SJSA1 (cell line): ENCODE data around the gene MOCS2. TPM values are rescaled to one million over a fixed set of nuclear protein-coding genes. Genes with fewer than 3 reads are reported as not detected.
A peak's percentile ranks its signal among the peaks of the same experiment; 100 is the strongest.
"Not testable (repeated sequence)": the region's sequence is repeated elsewhere in the genome, so short reads cannot be mapped to it uniquely, and the experiment has no call there.

Experiments
- DNase-seq, 2 experiments: peaks; one replicate each; pipeline ENCODE4 v3.0.0-alpha.2; 2015 to 2020; ENCODE audit warnings: low spot score in 2 of 2, low read depth in 1 of 2
- H3K27ac ChIP-seq: fragments of 250-450 bp; sonication (Bioruptor Pico); 2 replicates; pipeline ENCODE4 v1.5.1; 2020; ENCODE audit warnings: mild to moderate bottlenecking, moderate library complexity
- H3K27me3 ChIP-seq: fragments of 250-450 bp; sonication (Bioruptor Pico); replicated peaks from 2 replicates; pipeline ENCODE4 v1.5.1; 2020; ENCODE audit warnings: mild to moderate bottlenecking, moderate library complexity
- H3K36me3 ChIP-seq: fragments of 250-450 bp; sonication (Bioruptor Pico); 2 replicates; pipeline ENCODE4 v1.5.1; 2020; ENCODE audit warnings: mild to moderate bottlenecking
- H3K4me1 ChIP-seq: fragments of 250-450 bp; sonication (Bioruptor Pico); replicated peaks from 2 replicates; pipeline ENCODE4 v1.6.1; 2021; ENCODE audit warnings: mild to moderate bottlenecking
- H3K4me3 ChIP-seq: fragments of 250-450 bp; sonication (Bioruptor Pico); 2 replicates; pipeline ENCODE4 v1.5.1; 2020; ENCODE audit warnings: mild to moderate bottlenecking
- H3K9me3 ChIP-seq: fragments of 250-450 bp; sonication (Bioruptor Pico); replicated peaks from 2 replicates; pipeline ENCODE4 v1.5.1; 2020; ENCODE audit warnings: mild to moderate bottlenecking
- total RNA-seq: library from RNA; depleted of rRNA; stranded (reverse); fragments of >200 nt; shearing (Covaris generic); gene quantifications from 2 replicates; pipeline ENCODE4 v1.2.3, GENCODE V29; 2014

MOCS2 gene
- total RNA-seq, 1 experiment from 2014 or later = 70.1 TPM

DNA sequence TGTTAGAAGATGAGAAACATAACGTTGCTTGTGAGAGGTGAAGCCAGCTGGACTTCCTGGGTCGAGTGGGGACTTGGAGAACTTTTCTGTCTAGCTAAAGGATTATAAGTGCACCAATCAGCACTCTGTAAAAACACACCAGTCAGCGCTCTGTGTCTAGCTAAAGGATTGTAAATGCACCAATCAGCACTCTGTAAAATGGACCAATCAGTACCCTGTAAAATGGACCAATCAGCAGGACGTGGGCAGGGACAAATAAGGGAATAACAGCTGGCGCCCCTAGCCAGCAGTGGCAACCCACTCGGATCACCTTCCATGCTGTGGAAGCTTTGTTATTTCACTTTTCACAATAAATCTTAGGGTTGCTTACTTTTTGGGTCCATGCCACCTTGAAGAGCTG, 2.8 kb upstream of the MOCS2 start:
- H3K27me3 ChIP-seq, H3K36me3 ChIP-seq, H3K9me3 ChIP-seq, H3K4me1 ChIP-seq, H3K4me3 ChIP-seq, H3K27ac ChIP-seq, DNase-seq: not testable (repeated sequence)

DNA sequence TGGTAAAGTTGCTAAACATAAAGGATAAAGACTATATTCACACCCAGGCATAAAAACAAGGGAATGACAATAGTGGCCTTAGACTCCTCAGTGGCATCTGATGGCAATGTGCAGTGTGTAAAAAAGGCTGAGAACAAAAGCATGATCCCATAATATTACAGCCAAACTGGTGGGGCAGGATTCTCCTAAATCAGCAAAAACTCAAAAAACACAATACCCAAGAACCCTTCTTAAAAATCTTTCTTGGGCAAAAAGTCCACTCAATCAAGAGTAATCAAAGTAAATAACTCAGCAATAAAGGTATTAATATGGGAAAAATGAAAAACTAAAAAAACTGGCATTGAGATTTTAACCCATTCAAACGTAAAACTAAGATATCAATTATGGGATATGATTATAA, 1.6 kb upstream of the MOCS2 start:
- H3K4me1 ChIP-seq = no peaks in the 10 kb centered on the region
- DNase-seq = no peak
- H3K4me3 ChIP-seq = no peak overlapping the region

DNA sequence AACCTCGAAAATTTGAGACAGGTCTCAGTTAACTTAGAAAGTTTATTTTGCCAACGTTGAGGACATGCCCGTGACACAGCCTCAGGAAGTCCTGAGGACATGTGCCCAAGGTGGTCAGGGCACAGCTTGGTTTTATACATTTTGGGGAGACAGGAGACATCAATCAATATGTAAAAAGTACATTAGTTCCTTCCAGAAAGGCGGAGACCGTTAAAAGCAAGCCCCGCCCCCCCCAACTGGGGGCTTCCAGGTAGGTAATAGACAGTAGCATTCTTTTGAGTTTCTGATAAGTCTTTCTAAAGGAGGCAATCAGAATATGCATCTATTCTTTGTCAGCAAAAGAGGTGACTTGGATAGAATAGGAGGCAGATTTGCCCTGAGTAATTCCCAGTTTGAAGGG, 599 bp upstream of the MOCS2 start:
- no peak for DNase-seq
- Histone ChIP-seq H3K27me3 (no peaks in the 10 kb centered on the region), H3K4me1 (no peaks in the 10 kb centered on the region), H3K4me3 (peak overlapping the region; percentile 61), H3K27ac (no peak overlapping the region), H3K9me3 (no peaks in the 10 kb centered on the region), H3K36me3 (peaks cover 9% of the 10 kb centered on the region)

More for the DNA sequence above, 1.6 kb upstream of the MOCS2 start:
- H3K9me3 ChIP-seq = no peaks in the 10 kb centered on the region
- no peaks in the 10 kb centered on the region for H3K27me3 ChIP-seq
- H3K27ac ChIP-seq = no peak overlapping the region
- H3K36me3 ChIP-seq = peaks cover 8% of the 10 kb centered on the region

DNA sequence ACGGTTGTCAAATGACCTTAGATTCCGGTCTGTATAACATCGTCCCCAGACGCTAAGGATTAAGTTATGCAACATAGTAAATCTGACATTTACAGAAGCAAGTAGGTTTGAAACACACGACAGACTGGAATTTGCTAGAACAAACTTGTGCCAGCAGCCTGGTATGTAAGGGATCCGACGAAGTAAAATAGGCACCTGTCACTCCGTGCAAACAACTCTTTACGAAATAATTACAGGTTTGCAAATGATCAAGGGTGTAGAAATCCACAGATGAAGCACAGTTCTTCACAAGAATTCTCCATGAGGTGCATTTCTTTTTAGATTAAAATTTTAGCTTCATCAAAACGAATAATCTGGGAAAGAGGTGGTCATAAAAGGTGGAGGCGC, 508 bp downstream of the MOCS2 start:
- no peaks in the 10 kb centered on the region for H3K27me3 ChIP-seq
- DNase-seq = no peak
- H3K27ac ChIP-seq = no peak overlapping the region
- peak overlapping the region; percentile 61 for H3K4me3 ChIP-seq
- H3K9me3 ChIP-seq = no peaks in the 10 kb centered on the region
- peaks cover 20% of the 10 kb centered on the region for H3K36me3 ChIP-seq
- H3K4me1 ChIP-seq = no peaks in the 10 kb centered on the region

DNA sequence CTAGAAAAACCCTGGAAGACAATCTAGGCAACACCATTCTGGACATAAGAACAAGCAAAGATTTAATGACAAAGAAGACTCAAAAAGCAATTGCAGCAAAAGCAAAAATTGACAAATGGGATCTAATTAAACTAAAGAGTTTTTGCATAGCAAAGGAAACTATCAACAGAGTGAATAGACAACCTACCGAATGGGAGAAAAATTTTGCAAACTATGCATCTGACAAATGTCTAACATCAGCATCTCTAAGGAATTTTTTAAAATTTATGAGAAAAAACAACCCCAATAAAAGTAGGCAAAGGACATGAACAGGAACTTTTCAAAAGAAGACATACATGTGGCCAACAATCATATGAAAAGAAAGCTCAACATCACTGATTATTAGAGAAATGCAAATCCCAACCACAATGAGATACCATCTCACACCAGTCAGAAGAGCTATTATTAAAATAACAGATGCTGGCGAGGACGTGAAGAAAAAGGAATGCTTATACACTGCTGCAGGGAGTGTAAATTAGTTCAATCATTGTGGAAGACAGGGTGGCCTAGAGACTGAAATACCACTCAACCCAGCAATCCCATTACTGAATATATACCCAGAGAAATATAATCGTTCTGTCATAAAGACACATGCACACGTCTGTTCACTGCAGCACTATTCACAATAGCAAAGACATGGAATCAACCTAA, 3.8 kb downstream of the MOCS2 start:
- no peak for DNase-seq
- no peak overlapping the region for H3K4me3 ChIP-seq
- no peaks in the 10 kb centered on the region for H3K4me1 ChIP-seq
- H3K9me3 ChIP-seq = no peaks in the 10 kb centered on the region
- H3K27ac ChIP-seq = no peak overlapping the region
- peaks cover 46% of the 10 kb centered on the region for H3K36me3 ChIP-seq
- H3K27me3 ChIP-seq = no peaks in the 10 kb centered on the region

DNA sequence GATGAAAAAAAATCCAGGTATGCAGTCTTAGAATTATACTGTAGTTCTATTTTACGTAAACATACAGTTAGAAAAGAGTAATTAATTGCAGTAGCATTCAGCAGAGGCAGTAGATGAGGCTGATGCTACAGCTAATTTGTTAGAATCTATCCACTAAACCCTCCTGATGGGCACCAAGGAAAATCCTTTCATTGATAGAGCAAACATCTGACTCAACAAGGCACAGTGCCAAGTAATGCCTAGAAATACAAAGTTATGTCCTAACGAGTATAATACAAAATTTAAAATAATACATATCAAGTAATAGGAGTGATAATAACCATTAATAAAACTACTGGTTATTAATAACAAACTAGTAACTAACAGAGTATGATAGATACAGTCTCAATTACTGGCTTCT, 9.0 kb downstream of the MOCS2 start:
- H3K36me3 ChIP-seq = peaks cover 83% of the 10 kb centered on the region
- H3K27ac ChIP-seq = no peak overlapping the region
- no peak for DNase-seq
- no peaks in the 10 kb centered on the region for H3K4me1 ChIP-seq
- H3K4me3 ChIP-seq = no peak overlapping the region
- no peaks in the 10 kb centered on the region for H3K27me3 ChIP-seq
- no peaks in the 10 kb centered on the region for H3K9me3 ChIP-seq

DNA sequence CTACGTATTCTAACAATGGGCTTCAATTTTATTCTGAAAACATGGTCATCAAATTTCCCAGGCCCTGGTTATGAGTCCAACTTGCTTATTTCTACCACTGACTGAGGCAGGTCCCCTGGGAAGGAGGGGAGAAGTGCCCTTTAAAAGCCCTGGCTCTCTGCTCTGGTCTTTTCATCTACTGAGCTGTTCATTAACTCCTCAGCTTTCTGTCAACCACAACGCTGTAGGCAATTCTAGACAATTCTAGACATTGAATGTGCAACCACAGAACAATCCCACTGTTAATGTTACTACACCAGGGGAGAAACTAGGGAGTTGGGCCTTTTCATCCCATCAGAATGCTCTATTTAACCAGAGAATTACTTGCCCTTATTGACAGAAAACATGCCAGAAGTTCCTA, 10.0 kb downstream of the MOCS2 start:
- Histone ChIP-seq H3K4me3 (no peak overlapping the region), H3K36me3 (peaks cover 77% of the 10 kb centered on the region), H3K27me3 (no peaks in the 10 kb centered on the region), H3K4me1 (no peaks in the 10 kb centered on the region), H3K27ac (no peak overlapping the region), H3K9me3 (no peaks in the 10 kb centered on the region)
- no peak for DNase-seq

DNA sequence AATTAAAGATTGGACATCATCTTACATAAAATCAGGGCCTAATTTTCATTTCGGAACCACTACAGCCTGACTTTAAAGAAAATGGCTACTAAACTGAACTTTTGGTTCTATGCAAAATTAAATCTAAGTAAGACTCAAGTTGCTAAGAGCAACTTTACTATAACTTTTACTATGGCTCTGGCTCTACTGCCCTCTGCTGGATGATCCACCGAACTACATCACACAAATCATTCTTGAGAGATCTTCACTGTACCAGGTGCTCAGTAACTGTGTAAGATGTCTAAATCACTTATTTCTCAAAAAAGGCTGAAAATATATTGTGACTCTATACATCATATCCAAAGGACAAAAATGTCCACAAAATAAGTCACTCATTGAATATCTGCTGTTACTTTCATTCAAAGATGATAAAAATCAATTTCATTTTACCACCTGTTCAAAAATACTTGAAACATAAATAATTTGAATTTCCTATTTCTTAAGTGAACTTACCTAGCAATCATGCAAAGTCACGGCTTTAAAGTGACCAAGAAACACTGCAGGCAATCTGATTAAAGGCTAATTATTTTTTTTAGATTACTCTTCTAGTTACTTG, 13.5 kb downstream of the MOCS2 start:
- Histone ChIP-seq H3K9me3 (no peaks in the 10 kb centered on the region), H3K27ac (no peak overlapping the region), H3K36me3 (peaks cover 49% of the 10 kb centered on the region), H3K4me1 (peaks cover 11% of the 10 kb centered on the region), H3K27me3 (no peaks in the 10 kb centered on the region), H3K4me3 (no peak overlapping the region)
- DNase-seq = peak; percentile 40 to 50

DNA sequence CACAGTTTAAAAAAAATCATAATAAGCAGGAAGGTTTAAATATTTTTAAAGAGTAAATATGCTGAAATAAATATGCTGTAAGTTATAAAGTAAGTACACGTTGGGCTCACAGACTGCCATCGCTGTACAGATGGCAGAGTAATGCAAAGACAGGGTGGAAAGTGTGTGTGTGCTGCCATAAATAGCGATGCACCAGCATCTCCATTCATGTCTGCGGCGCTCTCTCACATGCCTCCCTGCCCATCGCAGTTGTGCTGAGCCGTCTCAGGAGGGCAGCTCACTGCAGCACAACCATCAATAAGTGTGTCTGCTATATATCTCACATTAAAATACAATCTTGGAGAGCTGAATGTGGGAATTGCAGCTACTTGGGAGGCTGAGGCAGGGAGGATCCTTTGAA, 14.3 kb downstream of the MOCS2 start:
- no peak overlapping the region for H3K27ac ChIP-seq
- no peak for DNase-seq
- H3K9me3 ChIP-seq = no peaks in the 10 kb centered on the region
- H3K36me3 ChIP-seq = peaks cover 41% of the 10 kb centered on the region
- no peak overlapping the region for H3K4me3 ChIP-seq
- no peaks in the 10 kb centered on the region for H3K27me3 ChIP-seq
- peaks cover 13% of the 10 kb centered on the region for H3K4me1 ChIP-seq

DNA sequence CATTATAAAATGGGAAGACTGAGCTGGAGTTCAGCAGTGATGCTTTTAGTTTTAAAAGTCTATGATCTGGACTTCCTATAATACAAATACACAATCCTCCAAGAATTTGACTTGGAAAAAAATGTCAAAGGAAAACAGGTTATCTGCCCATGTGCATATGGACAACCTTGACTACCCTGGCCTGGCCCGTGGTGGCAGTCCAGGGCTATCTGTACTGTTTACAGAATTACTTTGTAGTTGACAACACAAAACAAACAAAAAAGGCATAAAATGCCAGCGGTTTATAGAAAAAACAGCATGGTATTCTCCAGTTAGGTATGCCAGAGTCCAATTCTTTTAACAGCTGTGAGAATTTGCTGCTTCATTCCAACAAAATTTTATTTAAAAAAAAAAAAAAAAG, 17.3 kb downstream of the MOCS2 start:
- Histone ChIP-seq H3K27ac (no peak overlapping the region), H3K4me3 (no peak overlapping the region), H3K4me1 (peaks cover 13% of the 10 kb centered on the region), H3K36me3 (peaks cover 19% of the 10 kb centered on the region), H3K27me3 (no peaks in the 10 kb centered on the region), H3K9me3 (no peaks in the 10 kb centered on the region)
- DNase-seq = no peak

DNA sequence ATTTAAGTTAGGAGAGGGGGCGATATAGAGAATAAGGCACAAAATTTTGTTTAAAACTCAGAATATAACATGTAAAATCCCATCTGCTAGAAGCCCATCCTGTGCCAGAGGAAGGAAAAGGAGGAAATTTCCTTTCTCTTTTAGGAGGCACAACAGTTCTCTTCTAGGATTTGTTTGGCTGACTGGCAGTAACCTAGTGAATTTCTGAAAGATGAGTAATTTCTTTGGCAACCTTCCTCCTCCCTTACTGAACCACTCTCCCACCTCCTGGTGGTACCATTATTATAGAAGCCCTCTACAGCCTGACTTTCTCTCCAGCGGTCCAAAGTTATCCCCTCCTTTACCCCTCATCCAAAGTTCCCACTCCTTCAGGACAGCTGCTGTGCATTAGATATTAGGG, 18.3 kb downstream of the MOCS2 start:
- peak in 1 of 2 experiments; percentile 66 for DNase-seq
- Histone ChIP-seq H3K4me3 (no peak overlapping the region), H3K4me1 (peaks cover 13% of the 10 kb centered on the region), H3K27ac (no peak overlapping the region; the same call in 1 of the 2 replicates), H3K9me3 (no peaks in the 10 kb centered on the region), H3K27me3 (no peaks in the 10 kb centered on the region), H3K36me3 (peaks cover 9% of the 10 kb centered on the region)

DNA sequence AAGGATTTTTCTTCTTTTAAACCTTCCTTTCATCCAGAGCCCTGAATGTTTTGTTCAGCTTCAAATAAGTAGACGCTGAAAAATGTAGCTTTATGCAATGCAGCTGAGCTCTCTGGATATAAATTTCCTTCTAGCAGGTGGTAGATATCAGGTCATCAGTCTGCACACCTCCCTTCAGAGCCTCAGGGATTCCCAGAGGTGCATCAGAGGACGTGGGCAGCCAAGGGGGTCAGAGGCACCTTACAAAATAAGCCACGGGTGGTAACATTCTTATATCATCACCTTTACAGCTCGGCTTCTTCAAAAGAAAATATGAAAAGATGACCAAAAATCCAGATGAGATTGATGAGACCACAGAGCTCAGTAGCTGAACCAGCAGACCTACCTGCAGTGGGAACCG, 19.3 kb downstream of the MOCS2 start:
- Histone ChIP-seq H3K9me3 (no peaks in the 10 kb centered on the region), H3K27ac (no peak overlapping the region), H3K27me3 (no peaks in the 10 kb centered on the region), H3K4me3 (no peak overlapping the region), H3K36me3 (peaks cover 4% of the 10 kb centered on the region; the same call in 1 of the 2 replicates), H3K4me1 (peaks cover 13% of the 10 kb centered on the region)
- no peak for DNase-seq

DNA sequence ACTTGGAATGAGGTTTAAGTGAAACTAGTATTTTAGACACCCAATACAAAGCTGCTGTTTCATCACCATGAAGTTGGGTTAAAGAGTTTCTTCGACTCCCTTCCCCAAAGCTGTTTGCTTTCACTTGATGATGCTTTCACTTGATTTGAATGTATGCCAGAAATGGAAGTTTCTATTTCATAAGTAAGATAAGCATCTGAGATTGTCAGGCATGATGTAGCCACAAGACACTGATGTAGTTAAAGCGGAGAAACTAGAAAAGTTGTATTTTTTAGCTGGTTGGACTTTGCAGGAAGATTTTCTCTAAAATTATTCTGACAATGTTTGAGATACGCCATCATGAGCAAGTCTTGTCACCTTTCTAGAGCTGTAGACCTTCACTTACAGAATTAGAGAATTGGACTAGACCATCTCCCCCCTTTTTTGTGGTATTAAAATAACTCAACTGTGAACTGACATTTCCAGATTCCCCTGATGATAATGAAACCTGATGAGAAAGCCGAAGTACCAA, 20.0 kb downstream of the MOCS2 start:
- Histone ChIP-seq H3K9me3 (no peaks in the 10 kb centered on the region), H3K4me3 (no peak overlapping the region), H3K27ac (no peak overlapping the region), H3K27me3 (no peaks in the 10 kb centered on the region), H3K4me1 (peaks cover 13% of the 10 kb centered on the region), H3K36me3 (peaks cover 8% of the 10 kb centered on the region; the same call in 1 of the 2 replicates)
- DNase-seq = no peak

DNA sequence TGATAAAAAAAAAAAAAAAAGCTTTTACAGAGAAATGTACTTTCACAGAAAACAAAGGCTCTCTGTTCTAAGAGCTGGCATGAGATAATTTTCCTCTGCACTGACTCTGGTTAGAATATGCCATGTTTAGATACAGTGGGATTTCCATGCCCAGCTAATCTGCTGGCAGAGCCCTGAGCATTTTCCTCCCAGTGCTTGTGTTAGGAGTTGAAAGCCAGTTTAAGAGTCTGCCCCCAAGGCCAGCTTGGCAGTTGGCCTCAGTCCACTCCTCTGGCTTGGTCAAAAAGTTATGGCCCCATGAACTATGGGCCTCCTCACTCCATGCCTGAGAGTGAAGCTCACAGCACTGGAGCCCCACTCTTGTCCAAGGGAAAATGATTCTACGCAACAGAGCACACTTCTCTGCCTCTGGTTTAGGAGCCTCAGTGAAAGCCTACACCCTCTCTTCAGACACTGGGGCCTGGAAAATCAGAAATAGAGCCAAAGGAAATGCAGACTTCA, 21.9 kb downstream of the MOCS2 start:
- no peak for DNase-seq
- Histone ChIP-seq H3K36me3 (peaks cover 15% of the 10 kb centered on the region), H3K4me1 (peaks cover 13% of the 10 kb centered on the region), H3K27me3 (no peaks in the 10 kb centered on the region), H3K4me3 (no peak overlapping the region), H3K9me3 (no peaks in the 10 kb centered on the region), H3K27ac (no peak overlapping the region)
